HL-60 (cell line): ENCODE results near the gene IFNL2.
"Not testable (repeated sequence)": the region's sequence is repeated elsewhere in the genome, so short reads cannot be mapped to it uniquely, and the experiment has no call there.

Source experiments
- DNase-seq, 2 experiments: peaks; one replicate each; pipeline ENCODE4 v3.0.0-alpha.2; 2010 to 2020; ENCODE audit warnings: low read depth in 1 of 2, low spot score in 1 of 2
- H3K27ac ChIP-seq: fragments of 250-450 bp; sonication (Bioruptor Pico); replicated peaks from 2 replicates; pipeline ENCODE4 v1.5.1; 2020; ENCODE audit warnings: mild to moderate bottlenecking, moderate library complexity
- H3K27me3 ChIP-seq: fragments of 250-450 bp; sonication (Bioruptor Pico); 2 replicates; pipeline ENCODE4 v1.5.1; 2021; ENCODE audit warnings: mild to moderate bottlenecking, moderate library complexity; ENCODE audit not compliant: insufficient read depth, poor library complexity, severe bottlenecking
- H3K4me3 ChIP-seq: replicated peaks from 2 replicates; pipeline ENCODE4 v1.5.1; 2011; ENCODE audit warnings: mild to moderate bottlenecking, control low read depth, low read length; ENCODE audit not compliant: insufficient read depth
- GABPA ChIP-seq: IDR thresholded peaks from 2 replicates; pipeline ENCODE4 v1.6.1; 2012; ENCODE audit warnings: low read depth
- POLR2AphosphoS5 ChIP-seq: IDR thresholded peaks from 2 replicates; pipeline ENCODE4 v1.6.1; 2012; ENCODE audit warnings: low read depth
- SPI1 ChIP-seq: IDR thresholded peaks from 2 replicates; pipeline ENCODE4 v1.6.1; 2012; ENCODE audit warnings: low read depth, mild to moderate bottlenecking, borderline replicate concordance
- TF ChIP-seq, protein P1 (sequence below): IDR thresholded peaks from one replicate; pipeline ENCODE4 v1.5.1; 2011; ENCODE audit warnings: low read length, control low read depth, inconsistent platforms; ENCODE audit not compliant: insufficient read depth
- TF ChIP-seq, protein P2 (sequence below): IDR thresholded peaks from 2 replicates; pipeline ENCODE4 v1.6.1; 2012; ENCODE audit warnings: low read depth; ENCODE audit not compliant: insufficient replicate concordance

IFNL2 gene

DNA sequence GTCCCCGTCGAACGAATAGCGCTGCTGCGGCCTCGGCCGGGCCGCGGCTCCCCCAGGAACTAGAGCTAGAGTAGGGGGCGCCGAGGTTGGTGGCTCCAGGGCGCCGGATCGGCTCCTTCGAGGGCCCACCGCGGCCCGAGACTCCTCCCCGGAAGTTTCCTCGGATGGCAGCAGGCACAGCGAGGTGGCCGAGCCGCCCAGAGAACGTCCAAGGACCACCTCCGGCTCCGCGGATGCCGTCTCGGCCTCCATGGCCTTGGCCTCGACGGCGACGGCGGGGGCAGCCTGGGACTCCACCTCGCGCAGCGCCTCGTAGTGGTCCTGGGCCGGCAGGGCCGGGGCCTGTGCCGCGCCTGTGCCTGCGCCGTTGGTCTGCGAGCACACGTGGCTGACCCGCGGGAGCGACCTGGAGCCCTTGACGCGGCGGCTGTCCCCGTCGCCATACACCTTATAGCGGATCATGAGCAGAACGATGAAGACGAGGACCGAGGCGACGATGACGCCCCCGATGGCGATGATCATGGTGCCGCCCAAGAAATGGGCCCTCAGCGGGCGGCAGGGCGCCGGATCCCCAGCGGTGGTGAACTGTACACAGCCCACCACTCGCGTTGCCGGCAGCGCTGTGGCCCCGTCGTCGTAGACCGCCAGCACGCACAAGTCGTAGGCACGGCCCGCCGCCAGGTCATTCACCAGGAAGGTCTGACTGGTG, 39.8 kb downstream of the IFNL2 start:
- no peak overlapping the region for H3K4me3 ChIP-seq
- no peak overlapping the region for H3K27ac ChIP-seq
- TF ChIP-seq, protein P1, sequence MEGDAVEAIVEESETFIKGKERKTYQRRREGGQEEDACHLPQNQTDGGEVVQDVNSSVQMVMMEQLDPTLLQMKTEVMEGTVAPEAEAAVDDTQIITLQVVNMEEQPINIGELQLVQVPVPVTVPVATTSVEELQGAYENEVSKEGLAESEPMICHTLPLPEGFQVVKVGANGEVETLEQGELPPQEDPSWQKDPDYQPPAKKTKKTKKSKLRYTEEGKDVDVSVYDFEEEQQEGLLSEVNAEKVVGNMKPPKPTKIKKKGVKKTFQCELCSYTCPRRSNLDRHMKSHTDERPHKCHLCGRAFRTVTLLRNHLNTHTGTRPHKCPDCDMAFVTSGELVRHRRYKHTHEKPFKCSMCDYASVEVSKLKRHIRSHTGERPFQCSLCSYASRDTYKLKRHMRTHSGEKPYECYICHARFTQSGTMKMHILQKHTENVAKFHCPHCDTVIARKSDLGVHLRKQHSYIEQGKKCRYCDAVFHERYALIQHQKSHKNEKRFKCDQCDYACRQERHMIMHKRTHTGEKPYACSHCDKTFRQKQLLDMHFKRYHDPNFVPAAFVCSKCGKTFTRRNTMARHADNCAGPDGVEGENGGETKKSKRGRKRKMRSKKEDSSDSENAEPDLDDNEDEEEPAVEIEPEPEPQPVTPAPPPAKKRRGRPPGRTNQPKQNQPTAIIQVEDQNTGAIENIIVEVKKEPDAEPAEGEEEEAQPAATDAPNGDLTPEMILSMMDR = no peak
- no peak for TF ChIP-seq SPI1
- TF ChIP-seq GABPA = no peak
- TF ChIP-seq, protein P2, sequence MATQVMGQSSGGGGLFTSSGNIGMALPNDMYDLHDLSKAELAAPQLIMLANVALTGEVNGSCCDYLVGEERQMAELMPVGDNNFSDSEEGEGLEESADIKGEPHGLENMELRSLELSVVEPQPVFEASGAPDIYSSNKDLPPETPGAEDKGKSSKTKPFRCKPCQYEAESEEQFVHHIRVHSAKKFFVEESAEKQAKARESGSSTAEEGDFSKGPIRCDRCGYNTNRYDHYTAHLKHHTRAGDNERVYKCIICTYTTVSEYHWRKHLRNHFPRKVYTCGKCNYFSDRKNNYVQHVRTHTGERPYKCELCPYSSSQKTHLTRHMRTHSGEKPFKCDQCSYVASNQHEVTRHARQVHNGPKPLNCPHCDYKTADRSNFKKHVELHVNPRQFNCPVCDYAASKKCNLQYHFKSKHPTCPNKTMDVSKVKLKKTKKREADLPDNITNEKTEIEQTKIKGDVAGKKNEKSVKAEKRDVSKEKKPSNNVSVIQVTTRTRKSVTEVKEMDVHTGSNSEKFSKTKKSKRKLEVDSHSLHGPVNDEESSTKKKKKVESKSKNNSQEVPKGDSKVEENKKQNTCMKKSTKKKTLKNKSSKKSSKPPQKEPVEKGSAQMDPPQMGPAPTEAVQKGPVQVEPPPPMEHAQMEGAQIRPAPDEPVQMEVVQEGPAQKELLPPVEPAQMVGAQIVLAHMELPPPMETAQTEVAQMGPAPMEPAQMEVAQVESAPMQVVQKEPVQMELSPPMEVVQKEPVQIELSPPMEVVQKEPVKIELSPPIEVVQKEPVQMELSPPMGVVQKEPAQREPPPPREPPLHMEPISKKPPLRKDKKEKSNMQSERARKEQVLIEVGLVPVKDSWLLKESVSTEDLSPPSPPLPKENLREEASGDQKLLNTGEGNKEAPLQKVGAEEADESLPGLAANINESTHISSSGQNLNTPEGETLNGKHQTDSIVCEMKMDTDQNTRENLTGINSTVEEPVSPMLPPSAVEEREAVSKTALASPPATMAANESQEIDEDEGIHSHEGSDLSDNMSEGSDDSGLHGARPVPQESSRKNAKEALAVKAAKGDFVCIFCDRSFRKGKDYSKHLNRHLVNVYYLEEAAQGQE = no peak
- no peak for TF ChIP-seq POLR2AphosphoS5
- H3K27me3 ChIP-seq = no peaks in the 10 kb centered on the region
- DNase-seq = no peak

DNA sequence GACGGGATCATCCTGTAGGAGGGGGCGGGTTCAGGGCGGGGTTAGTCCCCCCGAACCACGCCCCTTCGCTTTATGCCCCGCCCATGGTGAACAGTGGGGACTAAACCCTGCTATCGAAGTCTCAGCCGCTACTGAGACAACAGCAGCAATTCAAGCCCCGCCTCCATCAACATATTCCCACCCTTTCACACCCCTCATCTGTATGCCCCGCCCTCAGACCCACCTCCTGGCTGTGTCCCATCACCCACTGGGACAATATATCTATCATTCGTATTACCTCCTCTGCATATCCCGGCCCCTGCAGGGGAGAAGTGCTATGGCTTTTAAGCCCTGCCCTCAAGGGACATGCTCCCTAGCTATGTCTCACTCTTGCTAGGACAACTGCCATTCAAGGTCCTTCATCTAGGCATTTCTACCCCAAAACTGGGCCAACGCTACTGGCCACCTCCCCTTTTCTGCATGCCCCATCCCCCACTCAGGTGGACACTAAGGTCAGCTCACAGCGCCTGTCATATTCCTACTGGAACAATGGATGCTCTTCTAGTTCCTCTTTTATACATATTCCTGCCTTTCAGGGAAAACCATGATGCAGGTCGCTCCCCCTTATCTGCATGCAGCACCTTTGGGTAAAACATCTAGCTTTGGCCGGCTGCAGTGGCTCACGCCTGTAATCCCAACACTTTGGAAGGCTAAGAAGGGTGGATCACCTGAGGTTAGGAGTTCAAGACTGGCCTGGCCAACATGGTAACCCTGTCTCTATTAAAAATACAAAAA, 40.5 kb downstream of the IFNL2 start:
- no peak for DNase-seq
- TF ChIP-seq SPI1 = no peak
- TF ChIP-seq GABPA = no peak
- no peak for TF ChIP-seq POLR2AphosphoS5
- TF ChIP-seq, protein P1 = no peak
- TF ChIP-seq, protein P2 = no peak
- Histone ChIP-seq H3K4me3 (no peak overlapping the region), H3K27me3 (no peaks in the 10 kb centered on the region), H3K27ac (no peak overlapping the region)

DNA sequence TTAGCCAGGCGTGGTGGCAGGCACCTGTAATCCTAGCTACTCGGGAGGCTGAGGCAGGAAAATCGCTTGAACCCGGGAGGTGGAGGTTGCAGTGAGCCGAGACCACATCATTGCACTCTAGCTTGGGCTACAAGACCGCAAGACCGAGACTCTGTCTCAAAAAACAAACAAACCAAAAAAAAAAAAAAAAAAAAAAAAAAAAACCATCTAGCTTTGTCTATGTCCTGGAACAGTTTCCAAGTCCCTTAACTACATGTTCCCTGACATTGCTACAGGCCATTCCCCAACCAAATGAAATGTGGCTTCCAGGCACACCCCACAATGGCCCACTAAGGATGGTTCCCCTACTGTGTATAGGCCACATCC, 41.1 kb downstream of the IFNL2 start:
- H3K27me3 ChIP-seq, DNase-seq, H3K27ac ChIP-seq, H3K4me3 ChIP-seq: not testable (repeated sequence)

DNA sequence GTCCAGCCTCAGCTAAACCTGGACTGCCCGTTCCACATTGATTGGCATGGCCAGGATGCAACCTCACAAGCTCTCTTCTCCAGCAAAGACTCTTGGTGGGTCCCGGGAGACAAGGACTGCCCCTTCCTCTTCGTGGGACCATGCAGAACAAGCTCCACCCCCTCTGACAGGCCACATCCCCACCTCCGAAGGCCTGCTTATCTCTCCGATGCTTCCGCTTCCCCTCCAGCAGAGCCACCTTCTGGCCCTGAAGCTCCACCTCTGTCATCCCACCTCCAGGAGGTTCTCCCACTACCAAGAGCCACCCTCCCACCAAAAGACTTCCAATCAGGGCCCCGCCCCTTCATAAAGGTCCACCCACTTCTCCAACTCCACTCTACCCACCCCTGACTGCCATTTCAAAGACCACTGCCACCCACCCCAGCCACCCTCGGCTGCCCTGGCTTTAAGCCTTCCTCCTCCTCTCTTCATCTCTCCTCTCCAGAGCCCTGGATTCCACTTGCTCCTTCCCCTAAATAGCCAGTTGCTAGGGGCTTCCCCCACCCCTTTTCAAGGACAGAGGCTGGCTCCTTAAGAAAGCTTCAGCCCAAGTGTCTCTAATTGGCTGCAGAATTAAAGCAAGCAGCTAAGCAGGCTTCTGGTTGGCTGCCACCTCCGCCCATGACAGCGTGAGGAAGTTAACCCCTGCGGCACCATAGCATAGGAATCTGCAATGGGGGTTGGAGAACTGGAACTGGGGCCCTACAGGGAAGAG, 42.5 kb downstream of the IFNL2 start:
- TF ChIP-seq, protein P2 = no peak
- TF ChIP-seq POLR2AphosphoS5 = no peak
- TF ChIP-seq, protein P1 = no peak
- no peak for TF ChIP-seq SPI1
- TF ChIP-seq GABPA = no peak
- Histone ChIP-seq H3K27me3 (no peaks in the 10 kb centered on the region), H3K27ac (no peak overlapping the region), H3K4me3 (no peak overlapping the region)
- no peak for DNase-seq
